ENCODE data around the gene ZNF491.
"Not testable (repeated sequence)": the region's sequence is repeated elsewhere in the genome, so short reads cannot be mapped to it uniquely, and the experiment has no call there.

The ZNF491 gene

GRCh38 chr19:11763611-11764010 is 34.7 kb upstream of the ZNF491 start:
- no peak for TF ChIP-seq CTCF (IDR thresholded peaks at IDR 0.05; ENCODE audit: low read depth, low read length)
- no peak overlapping the region for H3K4me3 ChIP-seq (ENCODE audit: low read depth, low read length)

- TF ChIP-seq CTCF (IDR thresholded peaks at IDR 0.05; ENCODE audit: low read depth, low read length): no peak
- peak within 1 kb of the TSS; percentile 84 for H3K4me3 ChIP-seq (ENCODE audit: low read depth, low read length)
These were observed 31.4 kb upstream of the ZNF491 start, which contains the start of gene ZNF441 for GRCh38 chr19:11766597-11767591. ZNF441 (plus strand) TSS chr19:11767000; CDS start chr19:11767194, 194 bp downstream.

GRCh38 chr19:11767633-11768133 is 30.6 kb upstream of the ZNF491 start:
- H3K4me3 ChIP-seq (ENCODE audit: low read depth, low read length): peak overlapping the region; percentile 84
- no peak for TF ChIP-seq CTCF (IDR thresholded peaks at IDR 0.05; ENCODE audit: low read depth, low read length)

- no peak overlapping the region for H3K4me3 ChIP-seq (ENCODE audit: low read depth, low read length)
- TF ChIP-seq CTCF (IDR thresholded peaks at IDR 0.05; ENCODE audit: low read depth, low read length): no peak
These were observed 28.3 kb upstream of the ZNF491 start for GRCh38 chr19:11769995-11770394.

GRCh38 chr19:11771520-11771919 is 26.8 kb upstream of the ZNF491 start:
- H3K4me3 ChIP-seq (ENCODE audit: low read depth, low read length): not testable (repeated sequence)

- not testable (repeated sequence) for H3K4me3 ChIP-seq (ENCODE audit: low read depth, low read length)
These were observed 21.7 kb upstream of the ZNF491 start for GRCh38 chr19:11776669-11777068.

GRCh38 chr19:11780431-11781020 is 17.8 kb upstream of the ZNF491 start:
- no peak for TF ChIP-seq CTCF (IDR thresholded peaks at IDR 0.05; ENCODE audit: low read depth, low read length)
- H3K4me3 ChIP-seq (ENCODE audit: low read depth, low read length): no peak overlapping the region
